ENCODE results near the gene WNT5B. TPM values are rescaled to one million over a fixed set of nuclear protein-coding genes. Genes with fewer than 3 reads are reported as not detected.

The WNT5B gene
- total RNA-seq, 1 donor from 2014 or later: 16.3 TPM

DNA sequence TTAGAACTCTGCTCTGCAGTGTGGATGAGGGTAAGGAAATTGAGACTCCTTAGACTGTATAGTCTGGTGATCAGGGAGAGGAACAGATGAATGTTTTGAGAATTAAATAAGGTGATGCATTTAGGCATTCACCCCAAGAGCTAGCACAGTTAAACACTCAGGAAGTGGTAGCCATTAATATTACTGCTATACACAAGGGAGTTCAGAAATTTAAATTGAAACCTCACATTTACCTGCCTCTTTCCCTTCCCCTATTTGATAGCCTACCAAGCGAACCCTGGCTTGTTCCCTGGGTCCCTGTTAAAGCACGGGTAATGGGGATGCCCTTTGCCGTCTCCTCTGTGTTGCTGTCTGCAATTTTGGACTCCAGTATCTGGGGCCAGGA is 18.2 kb downstream of the WNT5B start:
- peaks cover 14% of the 10 kb centered on the region for H3K36me3 Mint-ChIP-seq (ENCODE audit: unreplicated experiment)
- H3K4me1 Mint-ChIP-seq (ENCODE audit: low read depth, unreplicated experiment): peaks cover 21% of the 10 kb centered on the region
- no peak for DNase-seq
- no peak overlapping the region for H3K27ac Mint-ChIP-seq (ENCODE audit: unreplicated experiment)
- H3K4me3 Mint-ChIP-seq (ENCODE audit: unreplicated experiment): no peak overlapping the region
- H3K27me3 Mint-ChIP-seq (ENCODE audit: unreplicated experiment): peaks cover 8% of the 10 kb centered on the region
- TF ChIP-seq, protein P1, sequence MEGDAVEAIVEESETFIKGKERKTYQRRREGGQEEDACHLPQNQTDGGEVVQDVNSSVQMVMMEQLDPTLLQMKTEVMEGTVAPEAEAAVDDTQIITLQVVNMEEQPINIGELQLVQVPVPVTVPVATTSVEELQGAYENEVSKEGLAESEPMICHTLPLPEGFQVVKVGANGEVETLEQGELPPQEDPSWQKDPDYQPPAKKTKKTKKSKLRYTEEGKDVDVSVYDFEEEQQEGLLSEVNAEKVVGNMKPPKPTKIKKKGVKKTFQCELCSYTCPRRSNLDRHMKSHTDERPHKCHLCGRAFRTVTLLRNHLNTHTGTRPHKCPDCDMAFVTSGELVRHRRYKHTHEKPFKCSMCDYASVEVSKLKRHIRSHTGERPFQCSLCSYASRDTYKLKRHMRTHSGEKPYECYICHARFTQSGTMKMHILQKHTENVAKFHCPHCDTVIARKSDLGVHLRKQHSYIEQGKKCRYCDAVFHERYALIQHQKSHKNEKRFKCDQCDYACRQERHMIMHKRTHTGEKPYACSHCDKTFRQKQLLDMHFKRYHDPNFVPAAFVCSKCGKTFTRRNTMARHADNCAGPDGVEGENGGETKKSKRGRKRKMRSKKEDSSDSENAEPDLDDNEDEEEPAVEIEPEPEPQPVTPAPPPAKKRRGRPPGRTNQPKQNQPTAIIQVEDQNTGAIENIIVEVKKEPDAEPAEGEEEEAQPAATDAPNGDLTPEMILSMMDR (IDR thresholded peaks at IDR 0.05; ENCODE audit: partially characterized antibody, unreplicated experiment): no peak
- peaks cover 2% of the 10 kb centered on the region for H3K9me3 Mint-ChIP-seq (ENCODE audit: unreplicated experiment)

DNA sequence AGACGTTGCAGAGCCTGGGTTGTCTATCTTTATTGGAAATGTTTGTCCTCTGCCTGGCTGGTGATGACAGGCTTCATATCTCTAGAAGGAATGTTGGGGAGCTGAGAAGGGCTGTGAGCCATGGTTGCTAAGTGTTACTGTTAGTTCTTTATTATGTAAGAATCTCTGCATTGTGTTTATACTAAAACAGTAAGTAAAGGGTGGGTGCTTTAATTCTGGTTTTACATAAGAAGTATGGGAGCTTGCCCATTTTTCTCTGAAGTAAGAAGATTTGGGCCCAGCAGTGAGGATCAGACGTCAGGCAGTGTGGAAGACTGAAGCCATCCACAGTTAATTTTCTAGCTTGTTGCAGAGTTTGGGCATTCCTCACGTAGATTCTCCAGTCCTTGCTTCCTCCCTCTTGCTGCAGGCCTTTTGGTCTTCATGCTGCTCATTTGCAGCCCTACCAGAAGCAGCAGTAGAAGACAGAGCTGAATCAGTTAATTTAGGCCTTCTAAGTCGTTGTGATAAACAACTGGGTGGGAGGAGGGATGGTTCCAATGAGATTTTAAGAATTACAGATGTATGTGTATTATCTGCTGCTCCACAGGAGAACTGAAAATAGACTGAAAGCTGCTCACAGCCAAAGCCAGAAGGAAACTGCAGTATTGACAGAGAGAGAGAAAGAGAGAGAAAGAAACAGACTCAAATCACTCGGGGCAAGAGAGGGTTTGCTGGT is 21.4 kb downstream of the WNT5B start:
- H3K4me1 Mint-ChIP-seq (ENCODE audit: low read depth, unreplicated experiment): peaks cover under 1% of the 10 kb centered on the region
- H3K27ac Mint-ChIP-seq (ENCODE audit: unreplicated experiment): no peak overlapping the region
- H3K9me3 Mint-ChIP-seq (ENCODE audit: unreplicated experiment): peaks cover 2% of the 10 kb centered on the region
- H3K4me3 Mint-ChIP-seq (ENCODE audit: unreplicated experiment): peak overlapping the region; percentile 11
- no peak for DNase-seq
- TF ChIP-seq, protein P1 (IDR thresholded peaks at IDR 0.05; ENCODE audit: partially characterized antibody, unreplicated experiment): no peak
- peaks cover 5% of the 10 kb centered on the region for H3K27me3 Mint-ChIP-seq (ENCODE audit: unreplicated experiment)
- H3K36me3 Mint-ChIP-seq (ENCODE audit: unreplicated experiment): peaks cover 14% of the 10 kb centered on the region

DNA sequence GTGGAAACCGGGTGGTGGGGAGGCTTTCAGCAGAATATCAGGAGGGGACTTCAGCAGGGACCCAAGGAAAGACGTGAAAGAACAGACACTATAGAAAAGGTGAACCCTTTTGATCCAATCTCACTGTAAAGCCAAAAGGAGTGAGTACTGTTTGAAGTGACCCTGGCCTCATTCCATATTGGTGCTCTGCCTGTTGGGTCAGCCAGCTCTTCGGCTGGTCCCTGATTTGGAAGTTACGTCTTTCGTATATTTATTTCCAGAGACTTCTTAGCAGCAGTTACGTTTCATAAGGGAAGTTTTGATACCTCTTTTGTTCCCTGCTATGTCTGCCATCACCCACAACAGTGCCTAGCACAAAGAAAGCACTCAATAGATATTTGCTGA is 21.9 kb downstream of the WNT5B start:
- H3K27me3 Mint-ChIP-seq (ENCODE audit: unreplicated experiment): peaks cover 5% of the 10 kb centered on the region
- TF ChIP-seq, protein P1 (IDR thresholded peaks at IDR 0.05; ENCODE audit: partially characterized antibody, unreplicated experiment): no peak
- H3K9me3 Mint-ChIP-seq (ENCODE audit: unreplicated experiment): peaks cover 2% of the 10 kb centered on the region
- no peak overlapping the region for H3K27ac Mint-ChIP-seq (ENCODE audit: unreplicated experiment)
- no peak overlapping the region for H3K4me3 Mint-ChIP-seq (ENCODE audit: unreplicated experiment)
- H3K4me1 Mint-ChIP-seq (ENCODE audit: low read depth, unreplicated experiment): no peaks in the 10 kb centered on the region
- peaks cover 14% of the 10 kb centered on the region for H3K36me3 Mint-ChIP-seq (ENCODE audit: unreplicated experiment)
- no peak for DNase-seq

DNA sequence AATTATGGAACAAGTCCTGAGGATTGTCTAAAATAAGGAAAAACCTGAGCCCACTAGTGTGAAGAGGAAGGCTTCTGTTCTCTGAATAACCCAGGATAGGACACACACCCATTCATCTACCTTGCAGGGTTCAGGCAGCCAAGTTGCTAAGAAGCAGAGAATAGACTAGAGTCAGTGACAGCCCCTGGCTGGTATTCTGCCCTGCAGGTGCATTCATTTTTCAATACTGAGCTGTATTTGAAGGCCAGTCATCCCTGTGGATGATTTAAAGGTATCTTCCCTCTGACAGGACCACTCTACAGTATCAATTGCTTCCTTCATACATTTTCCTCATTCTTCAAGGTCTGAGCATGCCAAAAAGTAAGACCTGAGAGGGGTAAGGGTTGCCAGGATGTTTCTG is 22.9 kb downstream of the WNT5B start:
- peaks cover 2% of the 10 kb centered on the region for H3K9me3 Mint-ChIP-seq (ENCODE audit: unreplicated experiment)
- TF ChIP-seq, protein P1 (IDR thresholded peaks at IDR 0.05; ENCODE audit: partially characterized antibody, unreplicated experiment): no peak
- H3K27ac Mint-ChIP-seq (ENCODE audit: unreplicated experiment): no peak overlapping the region
- H3K27me3 Mint-ChIP-seq (ENCODE audit: unreplicated experiment): peaks cover 7% of the 10 kb centered on the region
- H3K36me3 Mint-ChIP-seq (ENCODE audit: unreplicated experiment): peaks cover 12% of the 10 kb centered on the region
- DNase-seq: no peak
- H3K4me3 Mint-ChIP-seq (ENCODE audit: unreplicated experiment): no peak overlapping the region
- no peaks in the 10 kb centered on the region for H3K4me1 Mint-ChIP-seq (ENCODE audit: low read depth, unreplicated experiment)

DNA sequence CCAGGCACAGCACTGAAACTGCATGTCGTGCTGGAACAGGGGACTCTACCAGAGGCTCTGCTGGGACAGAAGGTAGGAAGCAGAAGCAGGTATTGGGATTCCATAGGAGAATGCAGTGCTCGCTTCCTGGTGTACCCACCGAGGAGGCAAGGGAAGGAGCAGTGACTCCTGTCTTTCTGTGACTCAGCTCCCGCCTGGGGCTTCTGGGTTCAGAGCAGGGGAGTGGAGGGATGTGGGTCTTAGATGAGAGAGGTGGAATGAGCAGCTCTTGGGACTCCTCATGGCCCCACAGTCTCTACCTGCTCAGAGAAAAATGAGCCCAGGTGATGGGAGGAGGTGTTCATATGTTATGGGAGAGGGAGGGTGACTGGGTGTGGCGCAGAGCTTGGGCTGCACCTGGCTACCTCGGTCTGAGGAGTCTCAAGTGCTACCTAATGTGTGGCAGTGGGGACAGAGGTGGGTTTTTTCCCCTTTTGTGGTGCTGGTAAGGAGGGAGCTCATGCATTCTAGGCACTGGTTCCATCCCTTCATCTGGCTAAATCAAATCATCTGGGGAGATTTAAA is 26.3 kb downstream of the WNT5B start:
- no peak for DNase-seq
- no peak overlapping the region for H3K27ac Mint-ChIP-seq (ENCODE audit: unreplicated experiment)
- no peaks in the 10 kb centered on the region for H3K4me1 Mint-ChIP-seq (ENCODE audit: low read depth, unreplicated experiment)
- H3K27me3 Mint-ChIP-seq (ENCODE audit: unreplicated experiment): peaks cover 6% of the 10 kb centered on the region
- H3K36me3 Mint-ChIP-seq (ENCODE audit: unreplicated experiment): no peaks in the 10 kb centered on the region
- no peaks in the 10 kb centered on the region for H3K9me3 Mint-ChIP-seq (ENCODE audit: unreplicated experiment)
- H3K4me3 Mint-ChIP-seq (ENCODE audit: unreplicated experiment): no peak overlapping the region
- TF ChIP-seq, protein P1 (IDR thresholded peaks at IDR 0.05; ENCODE audit: partially characterized antibody, unreplicated experiment): no peak

Data from glutamatergic neuron (in vitro differentiated cells).